ENCODE results near the gene ABCC11. TPM values are rescaled to one million over a fixed set of nuclear protein-coding genes. Genes with fewer than 3 reads are reported as not detected.

The ABCC11 gene
- 0.20 and 0.44 TPM in 2 replicates for total RNA-seq (2022)
- Bru-seq, nascent RNA: percentile 15 among the genes with signal in this experiment
- percentile 13 among the genes with signal in this experiment for BruChase-seq, experiment 1, labeled RNA remaining after a 6-hour chase
- percentile 12 among the genes with signal in this experiment for BruChase-seq, experiment 2, labeled RNA remaining after a 2-hour chase
- long read RNA-seq, partial matches to known transcripts: 0 of 1 reads
- long read RNA-seq, other reads (novel, unspliced or antisense): 0 of 1 reads

DNA sequence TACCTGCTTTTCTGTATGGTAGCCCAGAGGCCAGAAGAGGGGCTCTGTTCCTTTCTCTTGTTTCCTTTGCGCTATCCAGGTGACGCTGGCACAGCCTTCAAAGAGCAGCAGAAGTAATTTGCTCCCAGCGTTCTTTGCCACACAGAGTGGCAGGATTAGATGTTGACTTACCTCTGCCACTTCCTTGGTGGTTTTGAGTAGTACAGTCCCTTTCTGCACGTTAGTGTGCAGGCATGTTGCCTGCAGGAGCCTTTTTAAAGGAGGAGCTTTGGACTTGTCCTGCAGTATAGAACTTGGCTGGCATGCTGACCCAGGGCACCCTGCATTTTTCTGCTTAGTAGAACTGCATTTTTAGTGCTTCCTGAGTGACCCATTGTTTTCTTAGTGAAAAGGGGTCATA, at the start of gene ABCC11:
TSS of gene ABCC11 (minus strand) at position 229 of the 400 bp plus-strand sequence. CDS start 15,618 bp downstream, outside the sequence.
- no peak for TF ChIP-seq CTCF (IDR thresholded peaks at IDR 0.05; ENCODE audit: unreplicated experiment)
- H3K9me3 Mint-ChIP-seq (ENCODE audit: unreplicated experiment): no peaks in the 10 kb centered on the region
- H3K4me3 Mint-ChIP-seq (ENCODE audit: unreplicated experiment): peak within 1 kb of the TSS; percentile 91
- no TSS peak for BruUV-seq (replicated peaks)
- peaks cover 24% of the 10 kb centered on the region for H3K36me3 Mint-ChIP-seq (ENCODE audit: insufficient read depth, unreplicated experiment)
- intact Hi-C loops (cut with micrococcal nuclease): no loop called here
- no peak for DNase-seq (ENCODE audit: unreplicated experiment)
- H3K4me1 Mint-ChIP-seq (ENCODE audit: insufficient read depth, unreplicated experiment): peaks cover 24% of the 10 kb centered on the region
- ChIA-PET POLR2A (no interaction called here), CTCF (interaction anchor here (0.6 to 1.1 kb wide), 2 partner anchors 279 to 383 kb away, joined by 3 to 4 read pairs; no protein-coding TSS in a partner anchor)
- H3K27ac Mint-ChIP-seq (ENCODE audit: low read depth, unreplicated experiment): peak within 1 kb of the TSS; percentile 57
- H3K27me3 Mint-ChIP-seq (ENCODE audit: insufficient read depth, unreplicated experiment): no peaks in the 10 kb centered on the region

- ChIA-PET CTCF (interaction anchor here (0.6 to 1.6 kb wide), 3 partner anchors 30 to 335 kb away, joined by 3 to 4 read pairs (median 3); no protein-coding TSS in a partner anchor), POLR2A (no interaction called here)
- H3K27me3 Mint-ChIP-seq (ENCODE audit: insufficient read depth, unreplicated experiment): no peaks in the 10 kb centered on the region
- no peaks in the 10 kb centered on the region for H3K9me3 Mint-ChIP-seq (ENCODE audit: unreplicated experiment)
- no peak overlapping the region for H3K4me3 Mint-ChIP-seq (ENCODE audit: unreplicated experiment)
- peaks cover 14% of the 10 kb centered on the region for H3K4me1 Mint-ChIP-seq (ENCODE audit: insufficient read depth, unreplicated experiment)
- no peak for DNase-seq (ENCODE audit: unreplicated experiment)
- H3K36me3 Mint-ChIP-seq (ENCODE audit: insufficient read depth, unreplicated experiment): peaks cover 53% of the 10 kb centered on the region
- no peak overlapping the region for H3K27ac Mint-ChIP-seq (ENCODE audit: low read depth, unreplicated experiment)
- no TSS peak for BruUV-seq (replicated peaks)
- intact Hi-C loops (cut with micrococcal nuclease): no loop called here
- no peak for TF ChIP-seq CTCF (IDR thresholded peaks at IDR 0.05; ENCODE audit: unreplicated experiment)
Observed at GRCh38 chr16:48295488-48296281, 48.3 kb upstream of the ABCC11 start.

DNA sequence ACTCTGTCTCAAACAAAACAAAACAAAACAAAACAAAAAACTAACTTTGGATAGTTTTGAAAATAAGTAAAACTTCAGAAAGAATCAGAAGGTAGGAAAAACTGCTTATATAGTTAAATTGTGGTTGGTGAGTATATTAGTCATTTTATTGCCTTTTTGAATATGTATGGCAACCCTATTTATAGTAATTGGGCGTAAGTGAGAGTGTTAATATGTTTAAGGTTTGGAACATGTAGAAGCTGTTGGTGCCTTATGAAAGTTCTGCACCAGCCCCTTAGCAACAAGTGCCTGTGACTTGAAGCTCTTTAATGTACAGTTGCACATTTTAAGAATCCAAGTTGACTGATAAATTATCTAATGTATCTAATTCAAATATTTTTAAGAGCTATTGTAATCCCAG, 47.4 kb upstream of the ABCC11 start:
- Mint-ChIP-seq H3K27me3 (ENCODE audit: insufficient read depth, unreplicated experiment) (no peaks in the 10 kb centered on the region), H3K4me1 (ENCODE audit: insufficient read depth, unreplicated experiment) (peaks cover 16% of the 10 kb centered on the region), H3K9me3 (ENCODE audit: unreplicated experiment) (no peaks in the 10 kb centered on the region), H3K4me3 (ENCODE audit: unreplicated experiment) (no peak overlapping the region), H3K36me3 (ENCODE audit: insufficient read depth, unreplicated experiment) (peaks cover 43% of the 10 kb centered on the region), H3K27ac (ENCODE audit: low read depth, unreplicated experiment) (no peak overlapping the region)
- ChIA-PET POLR2A (interaction anchor here (0.6 kb wide), 1 partner anchor 1347 kb away, joined by 3 read pairs; no protein-coding TSS in a partner anchor), CTCF (interaction anchor here (1.1 to 1.6 kb wide), 2 partner anchors 9 to 336 kb away, joined by 4 to 7 read pairs; no protein-coding TSS in a partner anchor)
- no peak for DNase-seq (ENCODE audit: unreplicated experiment)
- intact Hi-C loops (cut with micrococcal nuclease): no loop called here
- no TSS peak for BruUV-seq (replicated peaks)
- TF ChIP-seq CTCF (IDR thresholded peaks at IDR 0.05; ENCODE audit: unreplicated experiment): no peak

DNA sequence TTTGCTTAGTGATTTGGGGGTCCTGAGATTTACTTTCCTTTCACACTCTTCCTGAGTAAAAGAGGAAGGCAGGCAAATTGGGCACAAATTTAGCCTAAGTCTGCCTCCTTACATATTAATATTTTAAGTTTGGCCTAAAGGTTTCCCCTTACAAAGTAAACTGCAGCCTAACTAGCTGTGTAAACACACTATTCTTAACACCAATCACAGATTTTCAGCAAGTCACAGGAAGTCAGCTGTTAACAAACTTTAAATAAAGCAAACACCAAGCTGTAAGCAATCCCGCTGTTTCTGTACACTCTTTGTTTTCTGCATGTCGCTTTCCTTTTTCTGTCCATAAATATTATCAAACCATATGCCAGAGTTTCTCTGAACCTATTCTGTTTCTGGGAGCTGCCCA, 45.1 kb upstream of the ABCC11 start:
- ChIA-PET CTCF (interaction anchor here (0.9 to 2.3 kb wide), 3 partner anchors 18 to 331 kb away, joined by 3 to 6 read pairs (median 3); no protein-coding TSS in a partner anchor), POLR2A (interaction anchor here (0.6 to 1.8 kb wide), 6 partner anchors 8 to 48 kb away, joined by 3 to 6 read pairs (median 5); partner anchors contain the start of gene LONP2)
- Mint-ChIP-seq H3K27ac (ENCODE audit: low read depth, unreplicated experiment) (peak overlapping the region; percentile 58), H3K4me3 (ENCODE audit: unreplicated experiment) (no peak overlapping the region), H3K9me3 (ENCODE audit: unreplicated experiment) (no peaks in the 10 kb centered on the region), H3K36me3 (ENCODE audit: insufficient read depth, unreplicated experiment) (peaks cover 48% of the 10 kb centered on the region), H3K27me3 (ENCODE audit: insufficient read depth, unreplicated experiment) (no peaks in the 10 kb centered on the region), H3K4me1 (ENCODE audit: insufficient read depth, unreplicated experiment) (peaks cover 16% of the 10 kb centered on the region)
- DNase-seq (ENCODE audit: unreplicated experiment): no peak
- BruUV-seq (replicated peaks): no TSS peak
- intact Hi-C loops (cut with micrococcal nuclease): no loop called here
- no peak for TF ChIP-seq CTCF (IDR thresholded peaks at IDR 0.05; ENCODE audit: unreplicated experiment)

All from MCF 10A (cell line).